ENCODE results near the gene KCNK18. TPM values are rescaled to one million over a fixed set of nuclear protein-coding genes. Genes with fewer than 3 reads are reported as not detected.

The KCNK18 gene
- total and polyA plus RNA-seq, 2 of the 8 experiments (the other 6 are each of a cell fraction or from before 2014, with no cell fraction given): not detected

Small RNAs within 50 kb of the gene (microRNA-seq; reads per million reads assigned to microRNA genes)
- gene MIR3663 (ENCODE audit: borderline microRNAs expressed in 2 of 2, borderline number of aligned reads in 2 of 2, borderline replicate concordance in 1 of 2): 0.41 to 0.92 reads per million in 2 experiments

Small RNAs within 50 kb of the gene (small RNA-seq; reads per million reads assigned to genes)
- gene MIR3663 (ENCODE audit: insufficient read depth): 2.2 reads per million, percentile 22 among the genes with 10 or more reads in this experiment

Other genes starting within 250 kb of the KCNK18 start
- gene SHTN1, start 192.3 kb upstream of the KCNK18 start, total RNA-seq (2021; fragmentation: NEBNext Ultra II Directional; extraction: Animal tissue kit (Norgen Biotek cat#: 25700)): 12.7 and 13.9 TPM in 2 replicates
- 1.7 and 3.3 TPM in 2 replicates for gene SHTN1, start 192.3 kb upstream of the KCNK18 start, polyA plus RNA-seq (2011; rRNA removed)
- gene VAX1, start 59.2 kb upstream of the KCNK18 start, total RNA-seq (2021; fragmentation: NEBNext Ultra II Directional; extraction: Animal tissue kit (Norgen Biotek cat#: 25700)): not detected in 2 replicates
- 0.09 TPM in 1 of 2 replicates, not detected in the other for gene VAX1, start 59.2 kb upstream of the KCNK18 start, polyA plus RNA-seq (2011; rRNA removed)
- gene SLC18A2, start 43.6 kb downstream of the KCNK18 start, total RNA-seq (2021; fragmentation: NEBNext Ultra II Directional; extraction: Animal tissue kit (Norgen Biotek cat#: 25700)): 6.7 and 7.0 TPM in 2 replicates
- 5.2 and 6.5 TPM in 2 replicates for gene SLC18A2, start 43.6 kb downstream of the KCNK18 start, polyA plus RNA-seq (2011; rRNA removed)
- gene PDZD8, start 178.0 kb downstream of the KCNK18 start, total RNA-seq (2021; fragmentation: NEBNext Ultra II Directional; extraction: Animal tissue kit (Norgen Biotek cat#: 25700)): 48.8 and 50.1 TPM in 2 replicates
- gene PDZD8, start 178.0 kb downstream of the KCNK18 start, polyA plus RNA-seq (2011; rRNA removed): 6.7 and 10.9 TPM in 2 replicates

All from H1 (cell line).